ENCODE data around the gene XPO6. TPM values are rescaled to one million over a fixed set of nuclear protein-coding genes. Genes with fewer than 3 reads are reported as not detected.

XPO6 gene
- polyA plus RNA-seq, 1 donor (not counting 4 experiments of a cell fraction or from before 2014, with no cell fraction given) = 127 TPM

GRCh38 chr16:28100810-28101532 is 110.8 kb downstream of the XPO6 start:
- Histone ChIP-seq H3K4me1 (ENCODE audit: control insufficient read depth, extremely low read depth, insufficient read depth, low read length) (no peaks in the 10 kb centered on the region), H3K4me2 (ENCODE audit: control insufficient read depth, extremely low read depth, insufficient read depth, low read depth, low read length) (no peak overlapping the region), H4K20me1 (ENCODE audit: control insufficient read depth, extremely low read depth, insufficient read depth, low read length) (no peaks in the 10 kb centered on the region), H3K27me3 (ENCODE audit: control insufficient read depth, extremely low read depth, insufficient read depth, low read length) (no peaks in the 10 kb centered on the region), H2AFZ (ENCODE audit: control insufficient read depth, low read length) (no peak overlapping the region), H3K9ac (ENCODE audit: control insufficient read depth, extremely low read depth, insufficient read depth, low read length) (no peak overlapping the region), H3K27ac (ENCODE audit: control insufficient read depth, insufficient read depth, low read length) (no peak overlapping the region), H3K79me2 (ENCODE audit: control insufficient read depth, insufficient read depth, low read length) (no peaks in the 10 kb centered on the region), H3K9me3 (ENCODE audit: control insufficient read depth, low read depth, low read length) (no peaks in the 10 kb centered on the region), H3K36me3 (ENCODE audit: control insufficient read depth in 2 of 2, extremely low read depth in 1 of 2, insufficient read depth in 2 of 2, low read length in 2 of 2) (peaks cover 47 to 52% of the 10 kb centered on the region in 2 experiments), H3K4me3 (ENCODE audit: control insufficient read depth in 2 of 3, extremely low read depth in 1 of 3, insufficient read depth in 2 of 3, low read depth in 1 of 3, low read length in 3 of 3) (no peak overlapping the region), H3K9me1 (ENCODE audit: control insufficient read depth, extremely low read depth, insufficient read depth, low read length) (no peaks in the 10 kb centered on the region)
- dilution Hi-C loops (cut with MboI; ENCODE audit: extremely low pct_ligation_motif_present, low sequenced_read_pairs) = no loop called here
- TF ChIP-seq EZH2 (IDR thresholded peaks at IDR 0.05; ENCODE audit: low read length) (no peak), CTCF (optimal IDR thresholded peaks at IDR 0.05 in 1 of 3, IDR thresholded peaks at IDR 0.05 in 1 of 3, conservative IDR thresholded peaks at IDR 0.05 in 1 of 3; ENCODE audit: extremely low read depth in 1 of 3, insufficient read depth in 2 of 3, low read length in 3 of 3) (no peak)
- FAIRE-seq (no peak), DNase-seq (ENCODE audit: low read depth, low spot score) (no peak)

- FAIRE-seq (no peak), DNase-seq (ENCODE audit: low read depth, low spot score) (no peak)
- Histone ChIP-seq H3K4me3 (ENCODE audit: control insufficient read depth in 2 of 3, extremely low read depth in 1 of 3, insufficient read depth in 2 of 3, low read depth in 1 of 3, low read length in 3 of 3) (no peak overlapping the region), H3K27me3 (ENCODE audit: control insufficient read depth, extremely low read depth, insufficient read depth, low read length) (no peaks in the 10 kb centered on the region), H3K9me3 (ENCODE audit: control insufficient read depth, low read depth, low read length) (no peaks in the 10 kb centered on the region), H3K4me1 (ENCODE audit: control insufficient read depth, extremely low read depth, insufficient read depth, low read length) (no peaks in the 10 kb centered on the region), H3K9ac (ENCODE audit: control insufficient read depth, extremely low read depth, insufficient read depth, low read length) (no peak overlapping the region), H3K79me2 (ENCODE audit: control insufficient read depth, insufficient read depth, low read length) (no peaks in the 10 kb centered on the region), H3K27ac (ENCODE audit: control insufficient read depth, insufficient read depth, low read length) (no peak overlapping the region), H2AFZ (ENCODE audit: control insufficient read depth, low read length) (no peak overlapping the region), H3K36me3 (ENCODE audit: control insufficient read depth in 2 of 2, extremely low read depth in 1 of 2, insufficient read depth in 2 of 2, low read length in 2 of 2) (peaks cover 39 to 42% of the 10 kb centered on the region in 2 experiments), H3K4me2 (ENCODE audit: control insufficient read depth, extremely low read depth, insufficient read depth, low read depth, low read length) (no peak overlapping the region), H4K20me1 (ENCODE audit: control insufficient read depth, extremely low read depth, insufficient read depth, low read length) (no peaks in the 10 kb centered on the region), H3K9me1 (ENCODE audit: control insufficient read depth, extremely low read depth, insufficient read depth, low read length) (no peaks in the 10 kb centered on the region)
- TF ChIP-seq EZH2 (IDR thresholded peaks at IDR 0.05; ENCODE audit: low read length) (no peak), CTCF (optimal IDR thresholded peaks at IDR 0.05 in 1 of 3, IDR thresholded peaks at IDR 0.05 in 1 of 3, conservative IDR thresholded peaks at IDR 0.05 in 1 of 3; ENCODE audit: extremely low read depth in 1 of 3, insufficient read depth in 2 of 3, low read length in 3 of 3) (no peak)
- dilution Hi-C loops (cut with MboI; ENCODE audit: extremely low pct_ligation_motif_present, low sequenced_read_pairs) = no loop called here
Measured at GRCh38 chr16:28098959-28099945, 112.5 kb downstream of the XPO6 start.
